Ovary (tissue), 9 donors: ENCODE results near the gene POU5F1. TPM values are rescaled to one million over a fixed set of nuclear protein-coding genes. Genes with fewer than 3 reads are reported as not detected.

Experiments used
- DNase-seq, 5 donors: peaks; one replicate each; pipeline ENCODE4 v3.0.0-alpha.2; 2019 to 2020
- H3K27ac ChIP-seq, 2 donors: fragments of 200-600 bp; one replicate each; pipeline versions ENCODE4 v1.5.1 to v1.8.0; 2019 to 2022
- H3K27me3 ChIP-seq: fragments of 200-600 bp; one replicate; pipeline ENCODE4 v1.8.0; 2022
- H3K36me3 ChIP-seq: fragments of 200-600 bp; sonication (generic); one replicate; pipeline ENCODE4 v1.5.1; 2019
- H3K4me1 ChIP-seq: one replicate; pipeline ENCODE4 v1.8.1; 2013; ENCODE audit warnings: mild to moderate bottlenecking, moderate library complexity; ENCODE audit not compliant: insufficient read depth
- H3K4me3 ChIP-seq: fragments of 200-600 bp; sonication (generic); one replicate; pipeline ENCODE4 v1.5.1; 2017
- H3K9me3 ChIP-seq, 2 donors: fragments of 200-600 bp in 1 of 2; sonication (generic) in 1 of 2; one replicate each; pipeline versions ENCODE4 v1.5.1 to v1.8.1; 2013 to 2019; ENCODE audit warnings: mild to moderate bottlenecking in 1 of 2, moderate library complexity in 1 of 2
- CTCF ChIP-seq, 3 donors: fragments of 450-650 bp in 2 of 3; fragments of 200-600 bp in 1 of 3; IDR thresholded peaks; one replicate each; pipeline versions ENCODE4 v1.5.1 to v1.8.0; 2016 to 2022; ENCODE audit warnings: antibody characterized with exemption in 3 of 3, mild to moderate bottlenecking in 1 of 3
- EP300 ChIP-seq: sonication (generic); formaldehyde crosslinking; IDR thresholded peaks from one replicate; pipeline ENCODE4 v1.6.1; 2017; ENCODE audit warnings: antibody characterized with exemption
- POLR2A ChIP-seq: fragments of 450-650 bp; IDR thresholded peaks from one replicate; pipeline ENCODE4 v1.6.1; 2017; ENCODE audit warnings: antibody characterized with exemption, mild to moderate bottlenecking, moderate library complexity
- WGBS, 3 donors: extraction: QIAGEN DNeasy Blood & Tissue Kit in 1 of 3; methylation state at CpG; one replicate each; pipeline versions ENCODE4 v1.1.5 to v1.1.7; 2013 to 2017; 5-methylcytosine and 5-hydroxymethylcytosine counted together
- intact Hi-C, 4 donors: fragments of 100-400 bp; cut with DNase I; formaldehyde crosslinking; loops; one replicate each; pipeline versions ENCODE4 v1.11.0 to v1.15.1; 2022 to 2023
- polyA plus RNA-seq, 2 donors: library from polyadenylated mRNA; stranded (reverse); fragments of 200-250 nt in 1 of 2; fragments of 350-450 nt in 1 of 2; fragmentation: Illumina TruSeq in 1 of 2; extraction: RNeasy Lipid Tissue Mini Kit (QIAGEN cat#74804) in 1 of 2; gene quantifications; one replicate each; pipeline ENCODE4 v1.2.3, GENCODE V29; 2013 to 2014
- total RNA-seq, 7 donors: library from RNA; depleted of rRNA in 2 of 7; stranded (reverse); fragments of >200 nt in 2 of 7; fragmentation: NEBNext Ultra II Directional in 3 of 7; extraction: Animal tissue kit (Norgen Biotek cat#: 25700) in 3 of 7; gene quantifications; one replicate each; pipeline versions ENCODE4 v1.1.0 to v1.2.4, GENCODE V29; 2016 to 2023
- donor health status: DM: no; HTN: no; CAD: no; lungs with moderate emphysema.
- donor health status: DM: no; HTN: no; CAD: no.
- donor health status: Bipolar disorder and iron deficiency.
- donor health status: DM: yes; HTN: yes; CAD: no.
- donor health status: DM: no; HTN: no; CAD: no.
- donor health status: DM: yes; HTN: yes; CAD: no.

Gene POU5F1
- total and polyA plus RNA-seq, 9 donors: 0.25 to 61.2 (median 2.1) TPM; not detected in 1

- Histone ChIP-seq H3K27ac (no peak overlapping the region), H3K9me3 (no peaks in the 10 kb centered on the region), H3K36me3 (no peaks in the 10 kb centered on the region), H3K4me3 (no peak overlapping the region), H3K4me1 (peaks cover 6% of the 10 kb centered on the region), H3K27me3 (no peaks in the 10 kb centered on the region)
- DNase-seq: no peak
- intact Hi-C loops: no loop called here
- TF ChIP-seq POLR2A (no peak), CTCF (IDR thresholded peaks at IDR 0.05) (no peak), EP300 (no peak)
These were observed 6.6 kb downstream of the POU5F1 start for GRCh38 chr6:31163922-31164321.

- no peak for DNase-seq
- Histone ChIP-seq H3K4me3 (no peak overlapping the region), H3K36me3 (no peaks in the 10 kb centered on the region), H3K27ac (no peak overlapping the region), H3K4me1 (peaks cover 7% of the 10 kb centered on the region), H3K9me3 (no peaks in the 10 kb centered on the region), H3K27me3 (no peaks in the 10 kb centered on the region)
- intact Hi-C loops: no loop called here
- TF ChIP-seq EP300 (no peak), POLR2A (no peak), CTCF (IDR thresholded peaks at IDR 0.05) (no peak)
- 88 to 92% (median 91%) methylated on average over 13 of the region's 13 CpGs for WGBS, 3 donors
These were observed 7.9 kb downstream of the POU5F1 start for GRCh38 chr6:31162463-31163165.

- DNase-seq: no peak
- Histone ChIP-seq H3K27ac (no peak overlapping the region), H3K36me3 (no peaks in the 10 kb centered on the region), H3K4me3 (no peak overlapping the region), H3K27me3 (no peaks in the 10 kb centered on the region), H3K9me3 (no peaks in the 10 kb centered on the region), H3K4me1 (peaks cover 7% of the 10 kb centered on the region)
- intact Hi-C loops: no loop called here
- TF ChIP-seq CTCF (IDR thresholded peaks at IDR 0.05): no peak
- no peak for TF ChIP-seq EP300
- TF ChIP-seq POLR2A: no peak
- 86 to 90% (median 88%) methylated on average over 19 of the region's 19 CpGs for WGBS, 3 donors
These were observed 9.0 kb downstream of the POU5F1 start for GRCh38 chr6:31161216-31162126.

- no peaks in the 10 kb centered on the region for H3K36me3 ChIP-seq
- H3K27ac ChIP-seq: peak overlapping the region in 1 of 2 donors; percentile 5
- no peak for TF ChIP-seq CTCF (IDR thresholded peaks at IDR 0.05)
- no peak for TF ChIP-seq POLR2A
- no peak for TF ChIP-seq EP300
- H3K4me1 ChIP-seq: peaks cover 7% of the 10 kb centered on the region
- H3K27me3 ChIP-seq: no peaks in the 10 kb centered on the region
- DNase-seq: peak in 1 of 5 donors; percentile 46
- intact Hi-C loops: no loop called here
- H3K9me3 ChIP-seq: no peaks in the 10 kb centered on the region
- 12 to 17% (median 15%) methylated on average over 32 to 35 of the region's 35 CpGs for WGBS, 3 donors
- H3K4me3 ChIP-seq: peak overlapping the region; percentile 64
These were observed 11.3 kb downstream of the POU5F1 start for GRCh38 chr6:31158863-31159855.
